HT1080 (cell line): ENCODE results near the gene GSTK1. TPM values are rescaled to one million over a fixed set of nuclear protein-coding genes. Genes with fewer than 3 reads are reported as not detected.
"Not testable (repeated sequence)": the region's sequence is repeated elsewhere in the genome, so short reads cannot be mapped to it uniquely, and the experiment has no call there.

Experiments
- DNase-seq: peaks from one replicate; pipeline ENCODE4 v3.0.0-alpha.2; 2015; ENCODE audit warnings: low read depth
- total RNA-seq: library from RNA; depleted of rRNA; stranded (reverse); fragments of >200 nt; shearing (Covaris generic); gene quantifications from 2 replicates; pipeline ENCODE4 v1.2.3, GENCODE V29; 2014

GSTK1 gene
- total RNA-seq, 1 experiment from 2014 or later, result 91.5 TPM

DNA sequence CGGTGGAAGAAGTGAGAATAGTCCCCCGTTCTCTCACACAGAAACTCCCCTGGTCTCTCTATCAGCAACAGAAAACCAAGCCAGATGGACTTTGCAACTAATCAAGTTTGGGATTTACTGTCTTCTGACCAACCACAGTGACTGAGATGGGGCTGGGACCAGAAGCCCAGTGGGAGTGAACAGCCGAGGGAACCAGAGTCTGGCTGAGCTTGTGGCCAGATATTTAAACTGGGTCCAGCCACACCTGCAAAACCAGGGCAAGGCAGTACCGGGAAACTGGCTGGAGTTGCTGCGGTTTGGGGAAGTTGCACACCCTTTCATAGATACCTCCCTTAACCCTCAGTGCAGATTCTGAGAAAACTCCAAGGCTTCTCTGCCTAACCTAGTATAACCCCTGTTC is 6.0 kb downstream of the GSTK1 start:
- DNase-seq, result no peak

DNA sequence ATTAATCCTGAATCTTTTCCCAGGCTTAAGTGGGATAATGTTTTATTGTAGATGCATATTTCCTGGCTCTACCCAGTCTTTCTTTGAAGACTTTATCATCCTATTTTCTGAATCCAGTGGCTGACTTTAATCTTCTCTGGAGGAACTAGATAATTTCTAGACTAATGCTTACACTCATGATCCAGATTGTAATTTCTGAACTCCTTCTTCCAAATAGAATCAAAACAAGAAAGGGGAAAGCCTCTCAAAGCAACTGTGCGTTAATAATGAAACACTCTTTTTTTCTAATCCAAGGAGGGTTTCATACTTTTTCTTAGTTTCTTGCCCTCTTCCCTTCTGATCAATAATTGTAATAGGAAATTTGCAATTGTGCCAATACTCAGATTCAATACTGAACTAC is 8.0 kb downstream of the GSTK1 start:
- DNase-seq, result no peak

DNA sequence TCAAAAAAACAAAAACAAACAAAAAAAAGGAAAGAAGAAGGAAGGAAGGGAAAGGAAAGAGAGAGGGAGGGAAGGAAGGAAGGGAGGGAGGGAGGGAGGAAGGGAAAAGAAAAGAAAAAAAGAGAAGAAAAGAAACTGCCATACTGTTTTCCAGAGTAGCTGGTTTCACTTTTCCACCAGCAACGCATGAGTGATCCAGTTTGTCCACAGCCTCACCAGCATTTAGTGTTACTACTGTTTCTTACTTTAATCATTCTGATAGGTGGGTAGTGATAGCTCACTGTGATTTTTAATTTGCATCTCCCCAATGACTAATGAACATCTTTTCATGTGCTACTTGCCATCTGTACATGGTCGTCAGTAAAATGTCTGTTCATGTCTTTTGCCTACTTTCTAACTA is 9.6 kb downstream of the GSTK1 start:
- no peak for DNase-seq

DNA sequence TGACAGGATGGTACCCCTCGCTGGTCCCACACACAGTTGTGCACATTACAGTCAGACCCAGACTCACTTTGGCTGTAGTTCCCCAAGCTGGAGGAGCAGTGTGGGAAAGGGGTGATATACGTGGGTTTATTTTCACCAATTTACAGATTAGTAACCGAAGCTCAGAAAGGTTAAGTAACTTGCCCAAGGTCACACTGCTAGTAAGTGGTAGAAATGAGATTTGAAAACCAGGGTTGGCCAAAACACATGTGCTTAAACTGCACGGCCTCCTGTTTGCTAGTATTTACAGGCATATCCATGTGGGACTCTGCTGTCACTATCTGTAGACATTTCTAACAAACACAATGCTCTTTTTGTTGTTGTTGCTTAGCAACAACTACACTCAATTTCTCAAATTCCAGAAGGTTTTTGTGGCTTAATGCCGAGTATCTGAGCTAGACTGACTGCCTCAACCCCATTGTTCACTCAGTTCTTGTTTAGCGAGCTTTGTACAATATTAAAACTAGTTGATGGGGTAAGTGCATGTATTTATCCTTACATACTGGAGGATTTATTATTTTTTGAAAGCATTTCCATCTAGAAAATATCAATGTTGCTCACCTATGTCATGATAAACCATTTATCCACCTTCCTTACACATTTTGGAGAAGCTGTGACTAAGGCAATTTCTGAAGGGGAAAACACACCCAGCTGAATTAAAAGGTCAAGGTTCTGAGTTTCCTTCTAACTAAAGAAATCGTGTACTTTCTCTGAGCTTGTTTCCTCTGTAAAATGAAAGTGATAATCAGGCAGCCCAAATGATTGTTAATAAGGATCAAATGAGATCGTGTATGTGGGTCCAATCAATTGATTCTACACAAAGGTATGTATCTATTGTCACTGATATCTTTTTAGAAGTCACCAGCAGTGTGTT is 16.2 kb downstream of the GSTK1 start:
- DNase-seq, result peak; percentile 73

DNA sequence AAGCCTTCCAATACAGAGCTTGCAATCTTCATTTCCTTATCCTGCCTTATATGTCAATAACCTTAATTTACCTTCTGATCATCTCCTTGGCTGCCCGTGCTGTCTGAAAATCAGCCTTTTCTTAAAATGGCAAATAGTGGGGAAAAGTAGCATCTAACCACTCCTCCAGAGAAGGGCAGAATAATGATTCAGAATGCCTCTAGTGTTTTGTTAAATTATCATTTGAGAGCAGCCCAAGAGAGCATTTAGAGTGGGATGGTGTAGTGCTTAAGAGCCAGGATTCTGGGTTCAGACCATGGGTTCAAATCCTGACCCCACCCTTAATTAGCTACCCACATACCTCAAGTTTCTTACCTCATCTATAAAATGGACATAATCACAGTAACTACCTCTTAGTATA is 16.9 kb downstream of the GSTK1 start:
- DNase-seq, result no peak

DNA sequence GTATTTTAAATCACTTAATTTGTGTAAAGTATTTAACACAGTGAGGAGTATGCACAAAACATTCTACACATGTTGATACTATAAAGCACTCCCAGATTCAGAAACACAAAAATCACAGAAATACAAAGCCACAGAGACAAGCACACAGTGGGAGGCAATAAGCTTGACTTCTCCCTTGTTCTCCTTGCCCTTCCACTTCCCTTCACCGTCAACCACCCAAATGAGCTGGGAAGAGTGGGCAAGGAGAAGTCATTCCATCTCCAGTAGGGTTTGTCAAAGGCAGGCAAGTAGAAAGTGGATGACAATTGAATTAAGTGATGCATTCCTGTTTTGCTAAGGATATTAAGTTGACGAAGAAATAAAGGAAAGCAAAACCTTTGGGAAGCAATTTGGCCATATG is 17.3 kb downstream of the GSTK1 start:
- DNase-seq, result no peak

DNA sequence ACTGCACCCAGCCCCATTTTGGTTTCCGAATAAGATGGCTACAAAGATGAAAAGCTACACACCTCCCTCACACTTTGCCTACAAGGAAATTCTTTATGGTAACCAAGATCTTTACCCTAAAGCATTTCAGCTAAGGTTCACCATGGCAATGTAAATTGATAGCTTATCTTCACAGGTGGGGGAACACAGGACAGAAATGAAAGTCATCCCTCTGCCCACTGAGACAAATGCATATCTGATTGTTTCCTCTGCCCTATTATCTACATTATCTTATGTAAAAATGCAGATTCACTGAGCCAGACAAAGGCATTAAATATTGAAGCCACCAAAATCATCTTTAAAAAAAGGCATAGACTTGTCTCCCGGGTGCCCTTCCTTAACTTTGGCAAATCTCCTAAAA is 18.3 kb downstream of the GSTK1 start:
- DNase-seq, result no peak

DNA sequence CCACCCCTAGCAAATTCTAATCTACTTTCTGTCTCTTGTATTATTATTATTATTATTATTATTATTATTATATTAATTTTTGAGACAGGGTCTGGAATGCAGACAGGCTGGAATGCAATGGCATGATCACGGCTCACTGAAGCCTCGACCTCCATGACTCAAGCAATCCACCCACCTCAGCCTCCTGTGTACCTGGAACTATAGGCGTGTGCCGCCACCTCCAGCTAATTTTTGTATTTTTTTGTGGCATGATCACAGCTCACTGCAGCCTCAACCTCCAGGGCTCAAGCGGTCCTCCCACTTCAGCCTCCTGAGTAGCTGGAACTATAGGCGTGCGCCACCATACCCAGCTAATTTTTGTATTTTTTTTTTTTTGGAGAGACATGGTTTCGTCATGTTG is 18.9 kb downstream of the GSTK1 start:
- DNase-seq, result no peak

DNA sequence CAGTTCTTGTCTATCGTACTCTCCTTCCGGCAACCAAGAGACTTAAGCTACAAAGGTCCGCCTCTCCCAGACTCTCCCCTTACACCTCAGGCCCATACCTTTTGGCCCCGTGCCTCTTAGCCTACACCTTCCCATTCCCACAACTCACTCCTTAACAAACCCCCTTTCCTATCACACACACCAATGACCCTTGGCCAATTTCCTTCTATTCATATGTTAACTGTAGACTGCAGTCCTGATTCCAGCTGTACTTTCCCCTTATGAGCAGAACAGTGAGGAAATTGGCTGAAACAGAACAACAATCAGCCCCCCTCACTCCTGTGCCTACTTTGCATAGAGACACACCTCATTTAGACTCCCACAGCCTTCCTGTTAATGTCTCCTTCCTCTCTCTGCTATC is 20.1 kb downstream of the GSTK1 start:
- DNase-seq, result no peak

DNA sequence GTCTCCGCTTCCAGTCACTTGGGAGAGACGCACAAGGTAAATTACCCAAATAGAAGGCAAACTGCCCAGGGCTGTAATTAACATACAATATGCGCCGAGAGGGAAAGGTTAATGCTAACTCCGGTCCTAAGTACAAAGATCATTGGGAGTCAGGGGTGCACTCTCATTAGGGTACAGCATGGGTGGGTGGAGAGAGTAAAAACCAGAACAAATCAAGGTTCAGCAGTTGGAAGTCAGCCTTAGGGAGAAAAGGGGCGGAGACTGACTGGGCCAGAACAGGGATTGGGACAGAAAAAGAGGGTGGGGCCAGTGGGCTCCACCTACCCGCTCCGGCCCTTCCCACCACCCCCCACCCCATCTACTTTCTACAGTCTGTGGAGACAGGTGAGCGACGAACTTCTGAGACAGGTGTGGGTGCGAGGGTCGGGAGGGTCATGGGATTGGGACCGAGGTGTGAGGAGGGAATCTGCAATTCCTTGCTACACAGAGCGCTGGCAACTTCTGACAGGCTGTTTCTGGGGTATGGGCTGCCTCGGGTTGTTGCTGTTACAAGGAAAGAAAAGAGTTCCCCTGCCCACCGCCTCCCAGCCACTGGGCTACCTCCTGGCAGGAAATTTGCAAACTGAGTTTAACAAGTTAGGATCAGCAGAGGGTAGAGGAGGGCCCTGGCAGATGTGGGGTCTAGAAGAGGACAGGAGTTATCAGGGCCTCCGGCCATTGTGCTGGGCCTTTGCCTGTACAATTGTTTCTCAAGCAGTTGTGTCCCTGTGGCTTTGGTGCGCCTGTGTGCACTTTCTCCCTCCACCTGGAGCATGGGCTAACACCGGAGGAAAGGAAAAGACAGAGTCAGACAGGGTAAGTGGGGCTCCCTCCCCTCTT is 21.6 kb downstream of the GSTK1 start, which contains the start of gene TMEM139:
Gene TMEM139 (plus strand): TSS at position 368 of the 879 bp plus-strand sequence. CDS start 1,000 bp downstream, outside the sequence.
- no peak for DNase-seq

- no peak for DNase-seq
Measured at GRCh38 chr7:143285470-143285778, 22.2 kb downstream of the GSTK1 start.

DNA sequence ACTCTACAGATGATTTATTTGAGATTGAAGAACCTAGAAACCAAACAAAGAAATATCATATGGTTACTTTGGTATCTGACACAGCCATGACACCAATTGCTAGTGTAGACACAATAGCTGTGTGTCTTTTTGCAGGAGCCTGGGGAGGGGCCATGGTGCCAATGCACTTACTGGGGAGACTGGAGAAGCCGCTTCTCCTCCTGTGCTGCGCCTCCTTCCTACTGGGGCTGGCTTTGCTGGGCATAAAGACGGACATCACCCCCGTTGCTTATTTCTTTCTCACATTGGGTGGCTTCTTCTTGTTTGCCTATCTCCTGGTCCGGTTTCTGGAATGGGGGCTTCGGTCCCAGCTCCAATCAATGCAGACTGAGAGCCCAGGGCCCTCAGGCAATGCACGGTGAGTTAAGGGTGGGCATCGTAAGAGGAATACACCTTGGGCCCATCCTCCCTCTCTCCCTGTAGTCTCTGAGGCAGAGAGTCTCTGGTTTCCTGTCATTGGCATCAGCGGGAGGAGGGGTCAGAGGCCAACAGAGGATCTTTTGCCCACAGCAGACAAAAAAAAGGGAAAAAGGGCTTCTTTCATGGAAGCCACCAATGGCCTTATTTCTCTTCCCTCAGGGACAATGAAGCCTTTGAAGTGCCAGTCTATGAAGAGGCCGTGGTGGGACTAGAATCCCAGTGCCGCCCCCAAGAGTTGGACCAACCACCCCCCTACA is 22.7 kb downstream of the GSTK1 start:
- no peak for DNase-seq

DNA sequence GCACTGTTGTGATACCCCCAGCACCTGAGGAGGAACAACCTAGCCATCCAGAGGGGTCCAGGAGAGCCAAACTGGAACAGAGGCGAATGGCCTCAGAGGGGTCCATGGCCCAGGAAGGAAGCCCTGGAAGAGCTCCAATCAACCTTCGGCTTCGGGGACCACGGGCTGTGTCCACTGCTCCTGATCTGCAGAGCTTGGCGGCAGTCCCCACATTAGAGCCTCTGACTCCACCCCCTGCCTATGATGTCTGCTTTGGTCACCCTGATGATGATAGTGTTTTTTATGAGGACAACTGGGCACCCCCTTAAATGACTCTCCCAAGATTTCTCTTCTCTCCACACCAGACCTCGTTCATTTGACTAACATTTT is 23.3 kb downstream of the GSTK1 start:
- DNase-seq, result no peak

DNA sequence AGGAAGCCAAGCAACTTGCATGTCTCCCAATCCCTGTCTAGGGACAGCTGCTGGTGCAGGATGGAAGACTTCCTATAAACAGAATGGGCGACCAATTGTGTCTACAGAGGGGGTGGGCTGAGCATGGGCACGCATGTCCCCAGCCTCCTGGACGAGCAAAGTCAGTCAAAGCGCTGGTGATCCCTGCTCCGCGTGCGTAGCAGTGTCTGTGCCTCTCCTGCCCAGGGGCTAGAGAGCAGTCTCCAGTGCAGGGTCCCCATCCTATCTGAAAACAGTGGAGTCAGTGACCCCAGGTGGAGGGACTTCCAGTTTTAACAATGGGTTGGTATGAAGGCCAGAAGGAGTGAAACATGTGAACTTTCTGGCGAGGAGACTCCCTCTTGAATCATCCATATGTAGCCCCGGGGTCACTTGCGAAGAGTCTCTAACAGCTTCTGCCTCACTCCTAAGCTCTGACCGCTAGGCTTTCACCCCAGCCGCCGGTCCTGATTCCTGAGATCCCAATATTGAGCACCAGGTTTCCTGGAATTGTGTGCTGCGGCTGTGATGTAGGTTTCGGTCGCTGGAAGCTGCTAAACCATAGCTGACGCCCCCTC is 24.2 kb downstream of the GSTK1 start:
- no peak for DNase-seq

GRCh38 chr7:143287935-143288826 is 24.9 kb downstream of the GSTK1 start, which contains the start of gene CASP2:
TSS of gene CASP2 (plus strand) at chr7:143288351. CDS start at chr7:143288456, 105 bp downstream.
- peak; percentile 96 for DNase-seq

DNA sequence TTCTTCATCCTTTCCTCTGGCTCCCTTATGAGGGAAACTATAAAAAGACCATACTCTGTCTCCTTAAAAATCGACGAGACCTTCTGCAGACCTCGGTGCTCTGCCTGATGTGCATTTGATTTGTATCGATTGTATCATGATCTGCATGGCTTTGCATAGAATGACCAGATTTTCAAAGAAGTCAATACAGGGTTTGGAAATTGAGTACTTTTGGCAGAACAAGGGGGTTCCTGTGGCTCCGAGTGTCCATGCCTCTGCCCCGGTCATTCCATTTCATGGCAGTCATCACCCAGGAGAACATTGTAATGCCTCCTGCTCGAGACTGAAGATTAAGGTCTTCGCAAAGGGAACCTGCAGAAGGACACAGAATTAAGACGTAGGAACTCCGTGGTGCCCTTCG is 25.6 kb downstream of the GSTK1 start:
- DNase-seq, result no peak

DNA sequence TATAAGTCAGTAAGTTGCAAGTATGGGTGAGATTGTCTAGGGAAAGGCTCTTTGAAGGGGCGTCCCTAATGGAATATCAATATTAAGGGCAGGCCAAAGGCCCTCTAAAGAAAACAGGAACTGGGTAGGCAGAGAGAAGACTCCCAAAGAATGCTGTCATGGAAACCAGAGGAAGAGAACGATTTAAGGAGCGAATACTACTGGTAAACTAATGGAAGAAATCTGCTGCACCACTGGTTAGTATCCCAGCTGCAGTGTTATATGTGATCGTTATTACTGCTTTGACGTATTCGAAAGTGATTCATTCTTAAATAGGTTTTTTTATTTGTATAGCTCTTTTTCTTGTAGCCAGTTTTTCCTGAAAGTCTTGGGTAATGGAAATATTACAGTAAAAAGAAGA is 26.2 kb downstream of the GSTK1 start:
- DNase-seq, result no peak

- DNase-seq, result not testable (repeated sequence)
Measured at GRCh38 chr7:143289888-143290287, 26.6 kb downstream of the GSTK1 start.

DNA sequence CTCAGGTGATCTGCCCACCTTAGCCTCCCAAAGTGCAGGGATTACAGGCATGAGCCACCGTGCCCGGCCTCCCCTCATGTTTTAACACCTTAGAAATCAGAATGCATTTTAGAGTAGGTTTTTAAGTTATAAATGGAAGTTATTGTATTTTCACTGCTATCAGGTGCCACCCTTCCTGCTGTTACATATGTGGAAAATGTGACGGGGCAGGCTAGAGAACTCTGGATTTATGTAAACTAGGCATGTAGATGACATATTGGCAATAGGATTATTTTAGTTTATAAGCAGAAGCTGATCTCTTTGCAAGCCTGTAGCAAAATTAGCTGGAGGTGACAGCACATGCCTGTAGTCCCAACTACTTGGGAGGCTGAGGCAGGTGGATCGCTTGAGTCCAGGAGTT is 27.1 kb downstream of the GSTK1 start:
- DNase-seq, result no peak

DNA sequence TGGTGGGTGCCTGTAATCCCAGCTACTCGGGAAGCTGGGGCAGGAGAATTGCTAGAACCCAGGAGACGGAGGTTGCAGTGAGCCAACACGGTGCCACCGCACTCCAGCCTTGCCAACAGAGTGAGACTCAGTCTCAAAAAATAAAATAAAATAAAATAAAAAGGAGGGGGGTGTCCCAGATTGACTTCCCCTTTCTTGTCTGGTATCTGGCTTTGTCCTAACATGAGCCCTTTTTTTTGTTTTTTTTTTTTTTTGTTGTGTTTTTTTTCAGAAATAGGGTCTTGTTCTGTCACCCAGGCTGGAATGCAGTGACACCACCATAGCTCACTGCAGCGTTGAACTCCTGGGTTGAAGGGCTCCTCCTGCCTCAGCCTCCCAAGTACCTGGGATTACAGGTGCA is 29.6 kb downstream of the GSTK1 start:
- no peak for DNase-seq
